HepG2 (cell line): ENCODE measurements around the gene SHISAL1. TPM values are rescaled to one million over a fixed set of nuclear protein-coding genes. Genes with fewer than 3 reads are reported as not detected.

Experiments
- ATAC-seq: fragments of 200-7000 bp; cut with Tn5 transposase; 3 replicates; pipeline ENCODE4 v1.9.1; 2020; ENCODE audit warnings: mild to moderate bottlenecking, moderate library complexity
- BruUV-seq: library from RNA; stranded (reverse); fragments of 400-500 nt; replicated peaks from 2 replicates; lab custom pipeline; 2021; lab: Mats Ljungman, UMichigan
- CTCF ChIA-PET: fragments of 300-600 bp; formaldehyde crosslinking; extraction: SDS; loops from one replicate; lab custom pipeline; 2021; ENCODE audit warnings: low total read pairs, inconsistent platforms, low intra/inter-chr PET ratio; lab: Yijun Ruan, JAX
- POLR2A ChIA-PET: fragments of 350-600 bp; sonication (Branson Sonifier 250); formaldehyde crosslinking; loops from one replicate; lab custom pipeline; 2020; ENCODE audit warnings: antibody characterized with exemption, inconsistent platforms; lab: Yijun Ruan, JAX
- DNase-seq: peaks from one replicate; pipeline ENCODE4 v3.0.0-alpha.2; 2015; ENCODE audit warnings: low spot score
- FAIRE-seq: peaks from 3 replicates; lab custom pipeline; 2011; peaks lifted over from hg19 to GRCh38; lab: Jason Lieb, UNC
- H2AFZ ChIP-seq: one replicate; pipeline ENCODE4 v1.6.1; 2011; ENCODE audit warnings: low read length, inconsistent platforms
- H3K27ac ChIP-seq: fragments of 300-600 bp; 3 replicates; pipeline ENCODE4 v1.8.0; 2011; ENCODE audit warnings: mixed run types, mild to moderate bottlenecking, mixed read lengths, low read length, inconsistent platforms; ENCODE audit not compliant: insufficient read depth; ENCODE audit errors: extremely low read length
- H3K27me3 ChIP-seq, 2 experiments: fragments of 200-600 bp in 1 of 2; 2 replicates in 1 of 2; 3 replicates in 1 of 2; pipeline versions ENCODE4 v1.6.0 to v1.8.0; 2011; ENCODE audit warnings: low read length in 2 of 2, mild to moderate bottlenecking in 2 of 2, moderate library complexity in 2 of 2, inconsistent platforms in 1 of 2; ENCODE audit not compliant: insufficient read depth in 2 of 2, control insufficient read depth in 1 of 2
- H3K36me3 ChIP-seq, 2 experiments: fragments of 200-600 bp in 1 of 2; replicated peaks in 1 of 2; 2 replicates in 1 of 2; 3 replicates in 1 of 2; pipeline versions ENCODE4 v1.5.1 to v1.8.0; 2011; ENCODE audit warnings: low read length in 2 of 2, inconsistent platforms in 1 of 2; ENCODE audit not compliant: insufficient read depth in 2 of 2, control insufficient read depth in 1 of 2
- H3K4me1 ChIP-seq: 2 replicates; pipeline ENCODE4 v1.5.1; 2012; ENCODE audit warnings: low read length, inconsistent platforms; ENCODE audit not compliant: insufficient read depth
- H3K4me2 ChIP-seq: 2 replicates; pipeline ENCODE4 v1.6.0; 2011; ENCODE audit warnings: low read depth, low read length, inconsistent platforms
- H3K4me3 ChIP-seq, 3 experiments: fragments of 200-600 bp in 1 of 3; sonication (generic), shearing (Covaris generic) in 1 of 3; replicated peaks in 1 of 3; 2 replicates each; pipeline ENCODE4 v1.5.1; 2011 to 2016; ENCODE audit warnings: low read length in 3 of 3, inconsistent platforms in 2 of 3, low read depth in 2 of 3, mild to moderate bottlenecking in 2 of 3, control low read depth in 1 of 3, mixed read lengths in 1 of 3; ENCODE audit not compliant: insufficient read depth in 1 of 3
- H3K79me2 ChIP-seq: one replicate; pipeline ENCODE4 v1.6.1; 2011; ENCODE audit warnings: low read length, inconsistent platforms; ENCODE audit not compliant: insufficient read depth
- H3K9ac ChIP-seq: 2 replicates; pipeline ENCODE4 v1.6.0; 2011; ENCODE audit warnings: mild to moderate bottlenecking, low read depth, low read length, inconsistent platforms; ENCODE audit not compliant: insufficient read depth
- H3K9me3 ChIP-seq: 2 replicates; pipeline ENCODE4 v1.5.1; 2012; ENCODE audit warnings: mild to moderate bottlenecking, low read length
- H4K20me1 ChIP-seq: 2 replicates; pipeline ENCODE4 v1.6.0; 2011; ENCODE audit warnings: inconsistent platforms, mild to moderate bottlenecking, low read length, moderate library complexity; ENCODE audit not compliant: insufficient read depth
- HMGA1 ChIP-seq: sonication (generic); formaldehyde crosslinking; conservative IDR thresholded peaks from 2 replicates; pipeline ENCODE4 v1.4.0; 2020; ENCODE audit warnings: missing genetic modification reagents
- KLF13 ChIP-seq: sonication (generic); formaldehyde crosslinking; IDR thresholded peaks from 2 replicates; pipeline ENCODE4 v1.4.0; 2020; ENCODE audit warnings: mild to moderate bottlenecking, missing genetic modification reagents
- ZKSCAN8 ChIP-seq: IDR thresholded peaks from 2 replicates; pipeline ENCODE4 v1.6.1; 2016; ENCODE audit warnings: borderline replicate concordance, missing genetic modification reagents, missing compliant biosample characterization
- ZNF296 ChIP-seq: sonication (generic); formaldehyde crosslinking; conservative IDR thresholded peaks from 2 replicates; pipeline ENCODE4 v1.5.0; 2020; ENCODE audit warnings: mild to moderate bottlenecking, missing genetic modification reagents
- ZNF430 ChIP-seq: sonication (generic); formaldehyde crosslinking; IDR thresholded peaks from 2 replicates; pipeline ENCODE4 v1.9.0; 2021; ENCODE audit warnings: mild to moderate bottlenecking, missing genetic modification reagents
- ZNF44 ChIP-seq: sonication (generic); formaldehyde crosslinking; IDR thresholded peaks from 2 replicates; pipeline ENCODE4 v1.5.1; 2020; ENCODE audit warnings: mild to moderate bottlenecking, missing genetic modification reagents
- ZNF546 ChIP-seq: sonication (generic); formaldehyde crosslinking; conservative IDR thresholded peaks from 2 replicates; pipeline ENCODE4 v1.8.1; 2023; ENCODE audit warnings: mild to moderate bottlenecking, missing genetic modification reagents
- WGBS: methylation state at CpG from one replicate; pipeline ENCODE4 v1.1.6; 2017; ENCODE audit warnings: low lambda C conversion rate; 5-methylcytosine and 5-hydroxymethylcytosine counted together
- in situ Hi-C: cut with HindIII; loops from 2 replicates; pipeline ENCODE4 v1.10.0; 2017; ENCODE audit warnings: low pct_unique_long_range_greater_than_20kb; ENCODE audit not compliant: extremely low pct_ligation_motif_present
- intact Hi-C: fragments of 100-400 bp; cut with micrococcal nuclease; formaldehyde crosslinking; loops from one replicate; pipeline ENCODE4 v1.10.0; 2022; ENCODE audit not compliant: unreplicated experiment
- polyA plus RNA-seq, 8 experiments: library from polyadenylated mRNA; depleted of rRNA in 3 of 8; stranded (reverse) in 7 of 8; unstranded in 1 of 8; fragments of >200 nt; fragmentation: Illumina TruSeq in 4 of 8; extraction: Trizol in 4 of 8; gene quantifications; 2 replicates each; pipeline versions ENCODE4 v1.2.1 to v1.2.3, GENCODE V29; 2011 to 2016; ENCODE audit warnings: low read depth in 4 of 8, missing spikeins in 1 of 8, mixed read lengths in 1 of 8; ENCODE audit not compliant: insufficient read depth in 1 of 8
- total RNA-seq, 5 experiments: library from RNA; depleted of rRNA; stranded (reverse); fragments of >200 nt; fragmentation: Illumina TruSeq; extraction: Trizol; gene quantifications; 2 replicates each; pipeline ENCODE4 v1.2.3, GENCODE V29; 2016; ENCODE audit warnings: low read depth in 1 of 5
- TF ChIP-seq, protein P1 (sequence below): sonication (generic); formaldehyde crosslinking; IDR thresholded peaks from 2 replicates; pipeline ENCODE4 v1.9.0; 2021; ENCODE audit warnings: missing genetic modification reagents, borderline replicate concordance
- TF ChIP-seq, protein P2 (sequence below): sonication (generic); formaldehyde crosslinking; IDR thresholded peaks from 2 replicates; pipeline ENCODE4 v1.5.0; 2020; ENCODE audit warnings: missing genetic modification reagents
- TF ChIP-seq, protein P3 (sequence below): sonication (generic); formaldehyde crosslinking; IDR thresholded peaks from 2 replicates; pipeline ENCODE4; 2020; ENCODE audit warnings: missing genetic modification reagents, mild to moderate bottlenecking, borderline replicate concordance

The SHISAL1 gene
- total and polyA plus RNA-seq, 2 of the 13 experiments (the other 11 are each of a cell fraction or from before 2014, with no cell fraction given), result not detected

DNA sequence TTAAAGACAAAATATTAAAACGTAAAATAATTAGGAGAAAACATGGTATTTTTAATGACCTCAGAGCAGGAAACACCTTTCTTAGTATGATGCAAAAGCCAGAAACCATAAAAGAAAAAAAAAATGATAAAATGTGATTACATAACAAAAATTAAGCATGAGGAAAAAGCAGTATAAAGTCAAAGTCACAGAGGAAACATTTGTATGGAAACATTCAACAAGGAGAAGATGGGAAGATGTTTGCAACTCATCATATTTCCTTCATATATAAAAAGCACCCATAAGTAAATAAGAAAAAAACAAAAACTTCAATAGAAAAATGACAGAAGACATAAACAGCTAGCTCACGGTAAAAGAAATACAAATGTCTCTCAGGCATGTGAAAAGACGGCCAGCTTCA lies 17.3 kb downstream of the SHISAL1 start (continued):
- TF ChIP-seq, protein P1, sequence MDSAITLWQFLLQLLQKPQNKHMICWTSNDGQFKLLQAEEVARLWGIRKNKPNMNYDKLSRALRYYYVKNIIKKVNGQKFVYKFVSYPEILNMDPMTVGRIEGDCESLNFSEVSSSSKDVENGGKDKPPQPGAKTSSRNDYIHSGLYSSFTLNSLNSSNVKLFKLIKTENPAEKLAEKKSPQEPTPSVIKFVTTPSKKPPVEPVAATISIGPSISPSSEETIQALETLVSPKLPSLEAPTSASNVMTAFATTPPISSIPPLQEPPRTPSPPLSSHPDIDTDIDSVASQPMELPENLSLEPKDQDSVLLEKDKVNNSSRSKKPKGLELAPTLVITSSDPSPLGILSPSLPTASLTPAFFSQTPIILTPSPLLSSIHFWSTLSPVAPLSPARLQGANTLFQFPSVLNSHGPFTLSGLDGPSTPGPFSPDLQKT, result no peak
- TF ChIP-seq, protein P2, sequence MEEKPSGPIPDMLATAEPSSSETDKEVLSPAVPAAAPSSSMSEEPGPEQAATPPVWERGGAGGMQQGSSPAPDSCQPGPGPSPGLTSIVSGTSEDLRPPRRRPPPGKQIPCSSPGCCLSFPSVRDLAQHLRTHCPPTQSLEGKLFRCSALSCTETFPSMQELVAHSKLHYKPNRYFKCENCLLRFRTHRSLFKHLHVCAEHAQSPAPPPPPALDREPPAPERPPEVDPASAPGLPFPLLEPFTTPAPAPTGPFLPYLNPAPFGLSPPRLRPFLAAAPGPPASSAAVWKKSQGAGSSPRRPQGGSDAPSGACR (CRISPR knock-in tag), result no peak
- no peak for TF ChIP-seq ZNF296 (CRISPR knock-in tag)
- no peak for TF ChIP-seq ZKSCAN8 (CRISPR knock-in tag)
- TF ChIP-seq, all 625 proteins: peak for 0

DNA sequence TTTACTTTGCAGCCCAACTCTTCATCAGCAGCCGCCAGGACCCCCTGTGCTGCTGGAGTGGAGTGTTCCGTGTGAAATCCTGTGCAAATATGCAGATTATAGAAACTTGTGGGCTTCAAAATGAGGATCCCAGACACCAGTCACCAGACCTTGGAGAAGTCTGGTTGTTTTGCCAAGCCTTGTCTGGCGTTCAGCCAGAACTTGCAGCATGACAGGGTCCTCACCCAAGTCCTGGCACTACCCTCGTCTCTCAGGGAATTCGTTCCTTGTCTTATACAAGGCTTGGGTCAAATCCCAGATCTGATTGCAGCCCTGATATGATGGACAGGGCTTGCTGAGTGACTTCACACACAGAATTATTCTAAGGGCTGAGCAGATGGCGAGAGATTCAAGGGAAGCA lies 18.9 kb downstream of the SHISAL1 start:
- POLR2A ChIA-PET, result no interaction called here
- Histone ChIP-seq H3K4me1 (0 out of 2 replicates have a peak, but pooled peaks cover 5% of the 10 kb centered on the region), H3K79me2 (no peaks in the 10 kb centered on the region), H3K36me3 (no peaks in the 10 kb centered on the region), H3K4me3 (no peak overlapping the region), H3K9me3 (peaks cover 11% of the 10 kb centered on the region), H3K27ac (no peak overlapping the region), H3K9ac (no peak overlapping the region), H2AFZ (no peak overlapping the region), H3K4me2 (no peak overlapping the region), H3K27me3 (peaks cover 3 to 10% of the 10 kb centered on the region in 2 experiments; a peak in 3 of 5 replicates), H4K20me1 (no peaks in the 10 kb centered on the region)
- 8% methylated on average over 6 of the region's 6 CpGs for WGBS
- DNase-seq (no peak), FAIRE-seq (no peak), ATAC-seq (no peak)
- intact Hi-C loops, result no loop called here
- CTCF ChIA-PET, result no interaction called here
- TF ChIP-seq KLF13 (no peak), HMGA1 (CRISPR knock-in tag) (no peak), ZNF44 (CRISPR knock-in tag) (no peak), ZNF430 (no peak), ZNF546 (CRISPR knock-in tag) (no peak)
- TF ChIP-seq, protein P3, sequence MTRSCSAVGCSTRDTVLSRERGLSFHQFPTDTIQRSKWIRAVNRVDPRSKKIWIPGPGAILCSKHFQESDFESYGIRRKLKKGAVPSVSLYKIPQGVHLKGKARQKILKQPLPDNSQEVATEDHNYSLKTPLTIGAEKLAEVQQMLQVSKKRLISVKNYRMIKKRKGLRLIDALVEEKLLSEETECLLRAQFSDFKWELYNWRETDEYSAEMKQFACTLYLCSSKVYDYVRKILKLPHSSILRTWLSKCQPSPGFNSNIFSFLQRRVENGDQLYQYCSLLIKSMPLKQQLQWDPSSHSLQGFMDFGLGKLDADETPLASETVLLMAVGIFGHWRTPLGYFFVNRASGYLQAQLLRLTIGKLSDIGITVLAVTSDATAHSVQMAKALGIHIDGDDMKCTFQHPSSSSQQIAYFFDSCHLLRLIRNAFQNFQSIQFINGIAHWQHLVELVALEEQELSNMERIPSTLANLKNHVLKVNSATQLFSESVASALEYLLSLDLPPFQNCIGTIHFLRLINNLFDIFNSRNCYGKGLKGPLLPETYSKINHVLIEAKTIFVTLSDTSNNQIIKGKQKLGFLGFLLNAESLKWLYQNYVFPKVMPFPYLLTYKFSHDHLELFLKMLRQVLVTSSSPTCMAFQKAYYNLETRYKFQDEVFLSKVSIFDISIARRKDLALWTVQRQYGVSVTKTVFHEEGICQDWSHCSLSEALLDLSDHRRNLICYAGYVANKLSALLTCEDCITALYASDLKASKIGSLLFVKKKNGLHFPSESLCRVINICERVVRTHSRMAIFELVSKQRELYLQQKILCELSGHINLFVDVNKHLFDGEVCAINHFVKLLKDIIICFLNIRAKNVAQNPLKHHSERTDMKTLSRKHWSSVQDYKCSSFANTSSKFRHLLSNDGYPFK (CRISPR knock-in tag), result no peak
- no TSS peak for BruUV-seq
- in situ Hi-C loops, result no loop called here
